Epithelial cell of esophagus (primary cell): ENCODE data around the gene KSR2.

Experiments
- DNase-seq: peaks from one replicate; pipeline ENCODE4 v3.0.0; 2010; ENCODE audit warnings: low read depth
- H3K4me3 ChIP-seq: 2 replicates; pipeline ENCODE4 v1.5.1; 2011; ENCODE audit warnings: mild to moderate bottlenecking, low read length, control low read depth
- TF ChIP-seq, protein P1 (sequence below): IDR thresholded peaks from 2 replicates; pipeline ENCODE4 v1.5.1; 2011; ENCODE audit warnings: low read depth, mild to moderate bottlenecking, low read length, control low read depth, inconsistent platforms; ENCODE audit not compliant: insufficient read depth; ENCODE audit errors: missing control alignments

The KSR2 gene

DNA sequence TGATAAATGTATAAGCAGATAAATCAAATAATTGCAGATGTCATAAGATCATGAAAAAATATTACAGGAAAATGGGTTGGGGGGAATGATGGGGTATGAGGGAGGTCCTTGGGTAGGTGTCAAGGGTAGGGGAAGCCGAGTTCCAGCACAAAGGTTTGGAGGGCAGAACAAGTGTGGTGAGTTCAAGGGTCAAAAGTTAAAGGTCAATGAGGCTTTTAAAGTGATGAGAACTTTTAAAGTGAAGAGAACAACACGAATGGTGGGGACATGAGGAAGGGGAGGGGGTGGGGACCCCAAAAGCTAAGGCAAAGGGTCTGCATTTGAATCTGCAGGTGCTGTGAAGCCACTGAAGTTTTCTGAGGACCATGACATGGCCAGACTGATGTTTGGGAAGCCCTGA is 406.8 kb downstream of the KSR2 start:
- no peak overlapping the region for H3K4me3 ChIP-seq
- DNase-seq = no peak
- TF ChIP-seq, protein P1, sequence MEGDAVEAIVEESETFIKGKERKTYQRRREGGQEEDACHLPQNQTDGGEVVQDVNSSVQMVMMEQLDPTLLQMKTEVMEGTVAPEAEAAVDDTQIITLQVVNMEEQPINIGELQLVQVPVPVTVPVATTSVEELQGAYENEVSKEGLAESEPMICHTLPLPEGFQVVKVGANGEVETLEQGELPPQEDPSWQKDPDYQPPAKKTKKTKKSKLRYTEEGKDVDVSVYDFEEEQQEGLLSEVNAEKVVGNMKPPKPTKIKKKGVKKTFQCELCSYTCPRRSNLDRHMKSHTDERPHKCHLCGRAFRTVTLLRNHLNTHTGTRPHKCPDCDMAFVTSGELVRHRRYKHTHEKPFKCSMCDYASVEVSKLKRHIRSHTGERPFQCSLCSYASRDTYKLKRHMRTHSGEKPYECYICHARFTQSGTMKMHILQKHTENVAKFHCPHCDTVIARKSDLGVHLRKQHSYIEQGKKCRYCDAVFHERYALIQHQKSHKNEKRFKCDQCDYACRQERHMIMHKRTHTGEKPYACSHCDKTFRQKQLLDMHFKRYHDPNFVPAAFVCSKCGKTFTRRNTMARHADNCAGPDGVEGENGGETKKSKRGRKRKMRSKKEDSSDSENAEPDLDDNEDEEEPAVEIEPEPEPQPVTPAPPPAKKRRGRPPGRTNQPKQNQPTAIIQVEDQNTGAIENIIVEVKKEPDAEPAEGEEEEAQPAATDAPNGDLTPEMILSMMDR = no peak

DNA sequence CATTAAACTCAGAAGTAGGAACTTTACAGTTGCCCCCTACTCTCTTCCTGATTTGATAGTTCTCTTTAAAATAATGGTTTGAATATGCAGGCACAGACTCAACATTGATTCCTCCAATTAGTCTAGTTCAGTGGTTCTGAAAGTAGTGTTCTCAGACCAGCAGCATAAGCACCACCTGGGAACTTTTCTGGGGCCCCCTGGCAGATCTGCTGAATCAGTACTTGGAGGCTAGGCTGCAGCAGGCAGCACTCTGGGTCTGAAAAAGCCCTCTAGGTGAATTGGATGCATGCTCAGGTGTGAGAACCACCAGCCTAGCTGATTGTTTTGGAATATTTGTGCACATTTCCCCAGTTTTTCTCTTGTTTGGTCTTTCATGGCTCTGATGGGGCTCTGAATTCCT is 408.8 kb downstream of the KSR2 start:
- no peak for DNase-seq
- TF ChIP-seq, protein P1 = no peak
- H3K4me3 ChIP-seq = no peak overlapping the region

DNA sequence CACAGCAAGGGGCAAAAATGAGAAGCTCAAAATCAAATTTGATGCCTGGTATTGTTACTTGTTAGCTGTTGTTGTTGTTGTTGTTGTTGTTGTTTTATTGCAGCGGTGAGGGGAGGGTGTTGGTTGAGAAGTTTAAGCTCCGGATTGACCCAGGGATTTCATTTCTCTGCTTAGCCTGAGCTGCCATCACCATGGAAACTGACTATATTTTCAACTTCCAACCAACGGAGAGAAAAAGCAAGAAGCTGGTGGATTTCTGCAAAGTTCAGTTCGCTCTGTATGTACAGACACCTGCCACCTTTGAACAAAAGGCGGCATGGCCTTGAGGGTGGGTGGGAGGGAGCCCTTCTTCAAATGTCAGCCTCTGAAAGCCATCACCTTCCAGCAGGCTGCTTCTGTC is 412.9 kb downstream of the KSR2 start:
- TF ChIP-seq, protein P1 = no peak
- DNase-seq = no peak
- no peak overlapping the region for H3K4me3 ChIP-seq

DNA sequence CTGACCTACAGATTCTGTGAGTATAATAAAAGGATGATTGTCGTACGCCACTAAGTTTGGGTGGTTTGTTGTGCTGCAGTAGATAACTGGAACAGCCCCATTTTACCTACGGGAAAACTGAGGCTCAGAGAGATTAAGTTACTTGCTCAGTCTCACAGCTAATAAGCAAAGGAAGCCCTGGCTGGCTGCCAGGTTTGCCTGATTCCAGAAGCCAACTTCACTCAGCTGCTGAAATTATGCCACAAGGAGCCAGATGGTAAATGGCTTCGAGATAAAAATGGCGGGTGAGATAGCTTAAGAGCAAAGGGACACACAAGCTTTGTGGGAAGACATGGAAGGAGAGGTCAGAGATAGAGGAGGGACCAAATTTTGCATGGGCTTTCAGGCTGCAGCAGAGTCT is 415.8 kb downstream of the KSR2 start:
- DNase-seq = no peak
- H3K4me3 ChIP-seq = no peak overlapping the region
- TF ChIP-seq, protein P1 = no peak

DNA sequence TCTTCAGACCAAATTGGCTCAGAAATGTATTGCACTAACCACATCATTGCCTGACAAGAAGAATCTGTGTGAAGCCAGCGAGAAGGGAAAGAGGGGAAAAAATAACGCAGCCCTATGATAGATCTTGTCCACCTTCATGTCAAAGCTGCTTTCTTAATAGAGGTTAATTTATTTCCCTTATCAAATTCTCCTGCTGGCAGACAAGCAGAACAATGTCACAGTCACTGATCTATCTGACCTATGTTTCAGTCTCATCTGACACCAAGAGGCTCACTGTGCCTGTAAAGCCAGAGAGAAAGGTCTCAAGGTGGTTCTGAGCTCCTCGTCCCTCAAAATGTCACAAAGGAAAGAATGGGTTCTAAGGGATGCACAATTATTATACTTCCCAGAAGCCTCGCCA is 417.1 kb downstream of the KSR2 start:
- DNase-seq = no peak
- TF ChIP-seq, protein P1 = no peak
- no peak overlapping the region for H3K4me3 ChIP-seq

DNA sequence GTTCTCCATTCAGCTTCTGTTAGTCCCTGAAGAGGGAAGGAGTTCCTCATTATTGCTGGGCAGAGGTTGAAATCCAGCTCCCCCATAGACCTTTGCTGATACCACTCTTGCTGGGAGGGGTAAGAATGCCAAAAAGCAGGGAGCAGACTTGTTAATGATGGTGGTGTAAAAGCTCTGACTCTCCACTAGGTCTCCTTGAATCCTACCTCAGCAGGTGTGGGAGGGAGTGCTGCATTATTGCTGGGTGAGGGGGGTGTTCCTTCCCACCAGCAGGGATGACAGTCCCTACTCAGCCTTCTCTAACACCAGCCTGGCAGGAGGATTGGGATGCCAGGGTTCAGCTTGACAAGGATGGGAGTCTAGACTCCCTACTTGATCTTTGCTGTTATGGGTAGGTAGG is 421.6 kb downstream of the KSR2 start:
- no peak overlapping the region for H3K4me3 ChIP-seq
- no peak for DNase-seq
- TF ChIP-seq, protein P1 = no peak

DNA sequence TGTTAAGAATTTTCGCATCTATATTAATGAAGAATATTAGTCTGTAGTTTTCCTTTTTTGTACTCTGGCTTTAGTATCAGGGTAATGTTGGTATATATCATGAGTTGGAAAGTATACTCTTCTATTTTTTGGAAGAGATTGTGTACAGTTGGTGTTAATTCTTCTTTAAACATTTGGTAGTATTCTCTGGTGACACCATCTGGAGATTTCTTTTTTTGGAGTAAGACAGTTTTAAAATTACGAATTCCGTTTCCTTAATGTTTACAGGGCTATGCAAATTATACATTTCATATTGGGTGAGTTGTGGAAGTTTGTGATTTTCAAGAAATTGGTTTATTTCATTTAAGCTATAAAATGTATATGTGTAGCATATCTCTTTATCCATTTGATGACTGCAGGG is 423.6 kb downstream of the KSR2 start:
- DNase-seq = no peak
- H3K4me3 ChIP-seq = no peak overlapping the region
- TF ChIP-seq, protein P1 = no peak
